Activated T-helper 1 cell treated with anti-CD3 and anti-CD28 coated beads, Interleukin-12 subunit alpha, Interleukin-12 subunit beta, Interleukin-2, Interleukin-4 antibody, amounts not matched to agents 30 ng/mL and 10 ng/mL and 1 ng/mL, durations not matched to agents 14 hours and 24 hours and 36 hours (primary cell): ENCODE data around the gene PPP1R12C. TPM values are rescaled to one million over a fixed set of nuclear protein-coding genes. Genes with fewer than 3 reads are reported as not detected.

Experiments used
- DNase-seq: peaks from one replicate; pipeline ENCODE4 v3.0.0; 2021; ENCODE audit warnings: low spot score
- H3K27ac Mint-ChIP-seq: one replicate; pipeline ENCODE4 v1.8.0; 2021; ENCODE audit warnings: mild to moderate bottlenecking, mixed read lengths
- H3K27me3 Mint-ChIP-seq: one replicate; pipeline ENCODE4 v1.8.0; 2022; ENCODE audit warnings: mild to moderate bottlenecking, moderate library complexity, mixed read lengths; ENCODE audit not compliant: insufficient read depth
- H3K36me3 Mint-ChIP-seq: one replicate; pipeline ENCODE4 v1.8.0; 2021; ENCODE audit warnings: low read depth, mixed read lengths
- H3K4me1 Mint-ChIP-seq: one replicate; pipeline ENCODE4 v1.8.0; 2021; ENCODE audit warnings: low read depth, mixed read lengths
- H3K4me3 Mint-ChIP-seq: one replicate; pipeline ENCODE4 v1.8.0; 2021; ENCODE audit warnings: mild to moderate bottlenecking, moderate library complexity, mixed read lengths
- H3K9me3 Mint-ChIP-seq: one replicate; pipeline ENCODE4 v1.8.0; 2021; ENCODE audit warnings: mixed read lengths
- intact Hi-C: fragments of 100-400 bp; cut with micrococcal nuclease; formaldehyde crosslinking; loops from one replicate; pipeline ENCODE4 v1.15.1; 2024
- total RNA-seq: library from RNA; stranded (reverse); gene quantifications from 2 replicates; pipeline ENCODE4 v1.2.3, GENCODE V29; 2022

Gene PPP1R12C
- total RNA-seq, 1 donor from 2014 or later: 114 TPM

DNA sequence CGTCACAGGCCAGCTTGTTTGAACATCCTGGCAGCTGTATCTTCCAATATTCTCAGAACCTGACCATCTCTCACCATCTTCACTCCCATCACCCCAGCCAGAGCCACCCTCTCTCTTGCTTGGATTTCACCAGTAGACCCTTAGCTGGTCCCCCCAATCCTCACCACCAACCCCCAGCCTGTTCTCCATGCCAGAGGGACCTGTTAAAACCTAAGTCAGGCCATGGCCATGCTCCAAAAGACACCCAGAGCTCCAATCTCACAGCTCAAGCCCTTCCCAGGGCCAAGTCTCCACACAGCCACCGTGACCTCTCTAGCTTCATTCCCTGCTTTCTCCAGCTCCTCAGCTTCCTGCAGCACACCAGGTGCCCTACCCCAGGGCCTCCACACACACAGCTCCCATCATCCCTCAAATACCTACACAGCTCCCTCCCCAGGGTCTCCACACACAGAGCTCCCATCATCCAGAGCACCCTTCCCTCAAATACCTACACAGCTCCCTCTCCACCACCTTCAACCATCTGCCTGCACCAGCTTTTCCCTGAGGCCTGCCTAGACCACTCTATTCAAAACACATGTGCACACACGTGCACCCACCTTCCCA, 28.0 kb downstream of the PPP1R12C start:
- Mint-ChIP-seq H3K27ac (no peak overlapping the region), H3K4me3 (no peak overlapping the region)

DNA sequence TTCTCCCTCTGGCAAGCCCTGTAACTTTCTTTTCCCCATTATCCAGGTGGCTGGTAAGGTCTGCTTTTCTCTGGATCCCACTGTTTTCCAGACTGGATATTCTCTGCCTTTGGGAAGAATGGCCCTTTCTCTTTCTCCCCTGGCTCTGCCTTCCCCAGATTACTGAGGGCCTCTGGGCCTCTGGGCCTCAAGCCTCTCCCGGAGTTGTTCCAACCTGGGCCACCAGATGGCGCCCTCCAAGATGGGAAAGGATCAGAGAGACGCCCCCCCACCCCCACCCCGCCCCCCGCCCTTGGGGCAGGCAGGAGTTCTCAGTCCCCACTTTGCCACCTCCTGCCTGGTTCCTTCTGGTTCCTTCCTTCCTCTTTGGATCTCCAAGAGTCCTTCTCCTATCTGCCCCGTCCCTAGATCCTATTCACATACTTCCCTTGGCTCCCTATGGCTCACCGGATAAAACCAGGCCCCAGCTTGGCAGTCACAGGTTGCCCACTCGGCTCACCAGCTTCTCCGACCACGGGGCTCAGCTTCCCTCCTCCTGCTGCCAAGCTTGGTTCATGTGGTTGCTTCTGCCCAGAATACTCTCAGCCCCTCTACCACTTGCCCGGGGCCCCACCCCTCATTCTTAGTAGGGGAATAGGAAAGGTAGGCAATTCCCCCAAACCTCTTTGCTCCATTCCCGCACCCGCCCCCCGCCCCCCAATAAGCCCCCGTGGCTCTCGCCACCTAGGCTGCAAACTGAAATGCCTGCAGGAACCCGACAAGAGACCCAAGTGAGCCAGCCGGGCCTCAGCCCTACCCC, 28.7 kb downstream of the PPP1R12C start:
- H3K27ac Mint-ChIP-seq: no peak overlapping the region
- H3K27me3 Mint-ChIP-seq: peaks cover 29% of the 10 kb centered on the region
- peaks cover 16% of the 10 kb centered on the region for H3K4me1 Mint-ChIP-seq
- peak overlapping the region; percentile 49 for H3K4me3 Mint-ChIP-seq
- DNase-seq: peak; percentile 62
- intact Hi-C loops: loop anchor here (2.0 to 10.0 kb wide), 4 partner anchors 28 to 924 kb away; partner anchors contain the start of genes PPP1R12C, PPP6R1 and ZNF784
- no peaks in the 10 kb centered on the region for H3K9me3 Mint-ChIP-seq
- peaks cover 17% of the 10 kb centered on the region for H3K36me3 Mint-ChIP-seq

More for the DNA sequence above, 28.0 kb downstream of the PPP1R12C start:
- Mint-ChIP-seq H3K4me1 (peaks cover 16% of the 10 kb centered on the region), H3K36me3 (peaks cover 17% of the 10 kb centered on the region), H3K27me3 (peaks cover 22% of the 10 kb centered on the region), H3K9me3 (no peaks in the 10 kb centered on the region)
- intact Hi-C loops: loop anchor here (2.0 to 10.0 kb wide), 4 partner anchors 27 to 925 kb away; partner anchors contain the start of genes PPP1R12C, PPP6R1 and ZNF784
- DNase-seq: no peak

DNA sequence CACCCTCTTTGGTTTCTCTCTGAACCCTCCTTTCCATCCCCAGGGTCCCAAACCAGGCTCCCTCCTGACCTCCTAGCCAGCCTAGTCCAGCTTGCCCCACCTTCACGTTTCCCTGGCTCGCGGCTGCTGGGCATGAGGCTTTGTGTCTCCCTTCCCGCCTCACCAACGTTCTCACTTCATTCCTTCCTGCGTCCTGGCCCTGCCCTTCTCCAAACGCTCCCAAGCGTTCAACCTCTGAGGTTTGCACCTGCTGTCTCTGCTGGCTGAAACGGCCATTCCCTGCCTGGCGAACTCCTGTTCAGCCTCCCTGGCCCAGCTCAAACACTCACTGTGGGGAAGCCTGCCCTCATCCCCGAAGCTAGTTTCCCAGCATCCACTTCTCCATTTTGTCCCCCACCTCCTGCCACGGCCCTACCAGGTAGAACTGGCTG, 29.4 kb downstream of the PPP1R12C start:
- intact Hi-C loops: loop anchor here (2.0 to 10.0 kb wide), 4 partner anchors 29 to 923 kb away; partner anchors contain the start of genes PPP1R12C, PPP6R1 and ZNF784
- no peaks in the 10 kb centered on the region for H3K9me3 Mint-ChIP-seq
- peaks cover 17% of the 10 kb centered on the region for H3K36me3 Mint-ChIP-seq
- DNase-seq: no peak
- H3K4me1 Mint-ChIP-seq: peaks cover 16% of the 10 kb centered on the region
- no peak overlapping the region for H3K4me3 Mint-ChIP-seq
- peaks cover 32% of the 10 kb centered on the region for H3K27me3 Mint-ChIP-seq
- H3K27ac Mint-ChIP-seq: no peak overlapping the region

GRCh38 chr19:55087542-55087901, 29.9 kb downstream of the PPP1R12C start:
- no peak overlapping the region for H3K27ac Mint-ChIP-seq
- intact Hi-C loops: loop anchor here (10.0 kb wide), 3 partner anchors 167 to 923 kb away; partner anchors contain the start of genes PPP6R1 and ZNF784
- no peak for DNase-seq
- H3K4me1 Mint-ChIP-seq: peaks cover 20% of the 10 kb centered on the region
- H3K4me3 Mint-ChIP-seq: peak overlapping the region; percentile 39
- peaks cover 17% of the 10 kb centered on the region for H3K36me3 Mint-ChIP-seq
- H3K9me3 Mint-ChIP-seq: no peaks in the 10 kb centered on the region
- H3K27me3 Mint-ChIP-seq: peaks cover 36% of the 10 kb centered on the region

DNA sequence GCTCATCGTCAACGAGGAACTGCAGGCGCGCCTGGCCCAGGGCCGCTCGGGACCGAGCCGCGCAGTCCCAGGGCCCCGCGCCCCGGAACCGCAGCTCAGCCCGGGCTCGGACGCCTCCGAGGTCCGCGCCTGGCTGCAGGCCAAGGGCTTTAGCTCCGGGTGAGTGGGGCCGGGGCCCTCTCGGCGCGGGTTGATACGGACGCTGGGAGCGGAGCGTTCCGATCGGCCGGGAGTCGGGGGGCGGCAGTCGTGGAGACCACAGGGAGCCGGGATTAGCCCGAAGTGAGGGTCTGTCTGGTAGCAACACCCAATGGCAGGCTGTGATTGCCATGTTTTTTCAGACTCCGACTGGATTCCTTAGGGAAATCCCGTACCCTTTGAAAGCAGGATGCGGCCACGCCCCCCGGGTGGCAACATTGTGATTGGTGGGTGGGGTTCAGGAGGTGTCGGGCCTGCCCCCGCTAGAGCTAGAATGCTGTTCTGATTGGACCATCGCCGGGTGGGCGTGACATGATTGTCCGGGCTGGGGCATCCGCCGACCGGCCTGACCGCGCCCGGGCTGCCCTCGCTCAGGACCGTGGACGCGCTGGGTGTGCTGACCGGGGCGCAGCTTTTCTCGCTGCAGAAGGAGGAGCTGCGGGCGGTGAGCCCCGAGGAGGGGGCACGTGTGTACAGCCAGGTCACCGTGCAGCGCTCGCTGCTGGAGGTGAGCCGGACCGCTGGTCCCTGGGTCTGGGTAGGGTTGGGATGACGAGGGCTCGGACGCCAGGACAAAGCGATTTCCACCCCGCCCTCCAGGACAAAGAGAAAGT, 30.5 kb downstream of the PPP1R12C start:
- Mint-ChIP-seq H3K9me3 (no peaks in the 10 kb centered on the region), H3K4me3 (peak overlapping the region; percentile 39), H3K27me3 (peaks cover 40% of the 10 kb centered on the region), H3K27ac (no peak overlapping the region), H3K36me3 (peaks cover 17% of the 10 kb centered on the region), H3K4me1 (peaks cover 23% of the 10 kb centered on the region)
- intact Hi-C loops: loop anchor here (10.0 kb wide), 3 partner anchors 168 to 922 kb away; partner anchors contain the start of genes PPP6R1 and ZNF784
- peak; percentile 28 for DNase-seq

DNA sequence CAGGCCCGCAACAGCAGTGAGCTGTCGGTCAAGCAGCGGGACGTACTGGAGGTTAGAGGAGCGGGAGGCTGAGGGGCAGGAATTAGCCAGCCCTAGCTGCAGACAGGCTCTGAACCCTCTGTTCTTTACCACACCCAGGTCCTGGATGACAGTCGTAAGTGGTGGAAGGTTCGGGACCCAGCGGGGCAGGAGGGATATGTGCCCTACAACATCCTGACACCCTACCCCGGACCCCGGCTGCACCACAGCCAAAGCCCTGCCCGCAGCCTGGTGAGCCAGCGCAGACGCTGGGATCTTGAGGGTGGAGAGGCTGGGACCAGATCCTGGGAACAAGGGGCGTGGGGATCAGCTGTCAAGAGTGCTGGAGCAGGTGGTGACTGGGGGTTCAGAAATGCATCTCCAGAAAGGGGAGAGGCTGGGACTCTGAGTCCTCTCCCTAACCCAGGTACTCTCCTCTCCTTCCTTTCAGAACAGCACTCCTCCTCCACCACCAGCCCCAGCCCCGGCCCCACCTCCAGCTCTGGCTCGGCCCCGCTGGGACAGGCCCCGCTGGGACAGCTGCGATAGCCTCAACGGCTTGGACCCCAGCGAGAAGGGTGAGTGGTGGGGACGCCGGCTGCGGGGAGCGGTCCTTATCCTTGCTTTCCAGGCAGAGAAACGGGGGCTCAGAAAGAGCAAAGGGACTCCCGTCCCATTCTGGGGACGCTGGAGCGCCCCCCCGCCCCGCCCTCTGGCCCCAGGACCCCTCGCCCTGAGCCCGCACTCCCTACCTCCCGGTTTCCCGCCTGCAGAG, 31.3 kb downstream of the PPP1R12C start:
- peaks cover 17% of the 10 kb centered on the region for H3K36me3 Mint-ChIP-seq
- no peak overlapping the region for H3K4me3 Mint-ChIP-seq
- peaks cover 43% of the 10 kb centered on the region for H3K27me3 Mint-ChIP-seq
- peaks cover 23% of the 10 kb centered on the region for H3K4me1 Mint-ChIP-seq
- H3K27ac Mint-ChIP-seq: no peak overlapping the region
- DNase-seq: no peak
- H3K9me3 Mint-ChIP-seq: no peaks in the 10 kb centered on the region
- intact Hi-C loops: loop anchor here (10.0 kb wide), 3 partner anchors 169 to 921 kb away; partner anchors contain the start of genes PPP6R1 and ZNF784

DNA sequence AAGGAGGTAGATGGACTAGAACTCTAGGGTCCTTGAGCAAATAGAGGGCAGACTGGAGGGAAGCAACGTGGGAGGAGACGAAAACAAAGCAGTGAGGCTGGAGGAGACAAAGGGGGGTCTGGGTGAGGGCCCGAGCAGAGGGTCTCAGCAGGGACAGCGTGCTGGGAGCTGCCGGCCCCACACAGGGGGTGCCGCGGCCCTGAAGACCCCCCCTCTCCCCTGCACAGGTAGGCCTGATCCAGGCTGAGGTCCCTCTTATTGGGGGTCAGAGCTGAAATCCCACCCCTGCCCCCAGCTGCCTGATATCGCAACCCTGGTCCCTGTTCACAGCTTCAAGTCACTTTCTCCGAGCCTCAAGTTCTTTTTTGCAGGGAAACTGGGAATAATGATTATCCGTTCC, 33.0 kb downstream of the PPP1R12C start:
- Mint-ChIP-seq H3K36me3 (peaks cover 11% of the 10 kb centered on the region), H3K9me3 (no peaks in the 10 kb centered on the region), H3K27ac (no peak overlapping the region), H3K4me3 (no peak overlapping the region), H3K4me1 (peaks cover 36% of the 10 kb centered on the region), H3K27me3 (peaks cover 44% of the 10 kb centered on the region)
- DNase-seq: no peak
- intact Hi-C loops: loop anchor here (5.0 to 10.0 kb wide), 5 partner anchors 170 to 920 kb away; partner anchors contain the start of genes PPP6R1, UBE2S and ZNF784

DNA sequence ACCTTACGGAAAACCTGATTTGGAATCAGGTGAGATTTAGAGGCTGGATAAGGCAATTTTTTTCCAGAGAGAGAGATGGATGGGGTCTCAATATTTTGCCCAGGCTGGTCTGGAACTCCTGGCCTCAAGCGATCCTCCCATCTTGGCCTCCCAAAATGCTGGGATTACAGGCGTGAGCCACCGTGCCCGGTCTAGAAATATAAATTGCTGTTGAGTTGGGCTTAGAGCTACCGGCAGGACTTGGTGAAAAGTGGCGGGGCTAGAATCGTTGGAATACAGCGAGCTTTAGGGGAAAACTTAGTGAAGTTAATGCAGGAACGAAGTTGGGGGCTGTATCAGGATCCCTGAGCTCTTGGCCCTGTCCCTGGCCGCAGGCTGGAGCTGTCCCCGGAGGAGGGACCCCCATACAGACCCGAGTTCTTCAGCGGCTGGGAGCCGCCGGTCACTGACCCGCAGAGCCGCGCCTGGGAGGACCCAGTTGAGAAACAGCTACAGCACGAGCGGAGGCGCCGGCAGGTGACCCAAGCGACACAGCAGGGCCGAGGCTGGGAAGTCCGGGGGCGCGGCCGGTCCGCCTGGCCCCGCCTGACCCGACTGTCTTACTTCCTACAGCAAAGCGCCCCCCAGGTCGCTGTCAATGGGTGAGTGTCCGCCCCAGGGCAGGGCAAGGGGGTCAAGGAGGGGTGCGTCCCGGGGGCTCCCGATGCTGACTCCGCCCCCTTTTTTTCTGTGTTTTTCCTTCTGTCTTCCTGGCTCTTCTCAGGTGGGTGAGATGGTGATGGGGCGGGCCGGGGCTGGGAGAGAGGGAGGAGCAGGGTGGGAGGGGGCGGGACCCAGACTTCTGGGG, 34.2 kb downstream of the PPP1R12C start:
- no peak for DNase-seq
- H3K27me3 Mint-ChIP-seq: peaks cover 38% of the 10 kb centered on the region
- intact Hi-C loops: loop anchor here (2.0 to 10.0 kb wide), 6 partner anchors 84 to 918 kb away; partner anchors contain the start of genes DNAAF3, PPP6R1, UBE2S and ZNF784
- H3K4me1 Mint-ChIP-seq: peaks cover 31% of the 10 kb centered on the region
- no peak overlapping the region for H3K4me3 Mint-ChIP-seq
- H3K9me3 Mint-ChIP-seq: no peaks in the 10 kb centered on the region
- H3K27ac Mint-ChIP-seq: no peak overlapping the region
- peaks cover 4% of the 10 kb centered on the region for H3K36me3 Mint-ChIP-seq

GRCh38 chr19:55082020-55082851, 35.2 kb downstream of the PPP1R12C start:
- DNase-seq: peak; percentile 33
- intact Hi-C loops: loop anchor here (2.0 to 10.0 kb wide), 6 partner anchors 85 to 917 kb away; partner anchors contain the start of genes DNAAF3, PPP6R1, UBE2S and ZNF784
- H3K4me1 Mint-ChIP-seq: peaks cover 25% of the 10 kb centered on the region
- H3K27me3 Mint-ChIP-seq: peaks cover 35% of the 10 kb centered on the region
- H3K9me3 Mint-ChIP-seq: no peaks in the 10 kb centered on the region
- H3K36me3 Mint-ChIP-seq: no peaks in the 10 kb centered on the region
- H3K4me3 Mint-ChIP-seq: peak overlapping the region; percentile 88
- H3K27ac Mint-ChIP-seq: peak overlapping the region; percentile 8

GRCh38 chr19:55081770-55082019, 35.7 kb downstream of the PPP1R12C start:
- intact Hi-C loops: loop anchor here (1.0 to 10.0 kb wide), 10 partner anchors 18 to 945 kb away; partner anchors contain the start of genes CNOT3, DNAAF3, PPP1R12C and PPP6R1
- H3K4me3 Mint-ChIP-seq: peak overlapping the region; percentile 88
- H3K4me1 Mint-ChIP-seq: peaks cover 23% of the 10 kb centered on the region
- DNase-seq: no peak
- peaks cover 35% of the 10 kb centered on the region for H3K27me3 Mint-ChIP-seq
- H3K9me3 Mint-ChIP-seq: no peaks in the 10 kb centered on the region
- no peaks in the 10 kb centered on the region for H3K36me3 Mint-ChIP-seq
- H3K27ac Mint-ChIP-seq: peak overlapping the region; percentile 67
